ENCODE results near the gene JAG2. TPM values are rescaled to one million over a fixed set of nuclear protein-coding genes. Genes with fewer than 3 reads are reported as not detected.

JAG2 gene
- total and polyA plus RNA-seq, 8 donors: 10.1 to 34.2 (median 14.6) TPM

- ATAC-seq (peak; percentile 20), DNase-seq (peak in 3 of 4 donors; percentile 64 to 91 (median 87))
- TF ChIP-seq CTCF (IDR thresholded peaks at IDR 0.05): no peak
- Histone ChIP-seq H3K4me1 (peaks cover 33 to 58% of the 10 kb centered on the region in 2 donors), H3K9me3 (no peaks in the 10 kb centered on the region), H3K36me3 (no peaks in the 10 kb centered on the region), H3K27me3 (peaks cover 0 to 54% of the 10 kb centered on the region in 2 donors), H3K4me3 (peak overlapping the region; percentile 50 to 62), H3K27ac (peak overlapping the region; percentile 79 to 84)
- intact Hi-C loops (cut with DNase I): loop anchor here in 1 of 2 donors (10.0 kb wide), 1 partner anchor 262 kb away; no protein-coding TSS in a partner anchor
These were observed 75.5 kb downstream of the JAG2 start for GRCh38 chr14:105093038-105093430.

DNA sequence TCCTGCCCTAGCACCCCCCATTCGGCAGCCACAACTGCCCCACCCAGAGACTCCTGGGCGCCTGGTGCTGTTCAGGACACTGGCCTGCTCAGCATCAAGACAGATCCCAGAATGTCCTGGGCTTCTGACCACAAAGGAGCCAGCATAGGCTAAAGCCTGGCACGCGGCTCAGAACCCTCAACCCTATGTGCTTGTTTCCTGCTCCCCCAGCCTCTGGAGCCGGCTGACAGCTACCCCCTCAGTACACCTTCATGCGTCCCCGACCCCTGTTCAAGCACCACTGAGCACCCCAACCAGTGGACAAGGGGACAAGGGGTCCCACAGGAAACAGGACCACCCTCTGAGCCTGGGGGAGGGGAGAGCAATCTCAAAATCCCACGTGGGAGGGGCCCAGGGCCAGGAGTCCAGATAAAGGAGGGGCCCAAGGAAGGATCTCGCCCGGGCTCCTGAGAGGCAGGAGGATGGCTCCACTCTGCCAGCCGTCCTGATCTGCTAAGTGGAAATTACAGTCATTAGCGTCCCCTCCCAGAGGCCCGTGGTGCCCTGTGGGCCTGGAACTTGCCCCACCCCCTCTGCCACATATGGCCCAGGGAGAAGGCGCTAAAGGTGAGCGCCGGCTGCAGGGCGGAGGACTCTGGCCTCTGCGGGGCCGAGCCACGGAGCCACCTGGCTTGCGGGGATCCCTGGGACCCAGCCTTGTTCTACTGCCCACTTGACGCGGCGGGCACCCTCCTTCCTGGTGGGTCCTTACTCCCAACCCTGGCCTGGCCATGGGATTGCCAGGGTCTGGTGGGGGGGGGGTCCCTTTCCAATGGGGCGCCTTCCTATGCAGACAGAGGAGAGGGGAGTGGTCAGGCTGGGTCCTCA, 76.2 kb downstream of the JAG2 start:
- intact Hi-C loops (cut with DNase I): loop anchor here in 1 of 2 donors (10.0 kb wide), 1 partner anchor 262 kb away; no protein-coding TSS in a partner anchor
- H3K36me3 ChIP-seq: no peaks in the 10 kb centered on the region
- peaks cover 36 to 65% of the 10 kb centered on the region in 2 donors for H3K4me1 ChIP-seq

DNA sequence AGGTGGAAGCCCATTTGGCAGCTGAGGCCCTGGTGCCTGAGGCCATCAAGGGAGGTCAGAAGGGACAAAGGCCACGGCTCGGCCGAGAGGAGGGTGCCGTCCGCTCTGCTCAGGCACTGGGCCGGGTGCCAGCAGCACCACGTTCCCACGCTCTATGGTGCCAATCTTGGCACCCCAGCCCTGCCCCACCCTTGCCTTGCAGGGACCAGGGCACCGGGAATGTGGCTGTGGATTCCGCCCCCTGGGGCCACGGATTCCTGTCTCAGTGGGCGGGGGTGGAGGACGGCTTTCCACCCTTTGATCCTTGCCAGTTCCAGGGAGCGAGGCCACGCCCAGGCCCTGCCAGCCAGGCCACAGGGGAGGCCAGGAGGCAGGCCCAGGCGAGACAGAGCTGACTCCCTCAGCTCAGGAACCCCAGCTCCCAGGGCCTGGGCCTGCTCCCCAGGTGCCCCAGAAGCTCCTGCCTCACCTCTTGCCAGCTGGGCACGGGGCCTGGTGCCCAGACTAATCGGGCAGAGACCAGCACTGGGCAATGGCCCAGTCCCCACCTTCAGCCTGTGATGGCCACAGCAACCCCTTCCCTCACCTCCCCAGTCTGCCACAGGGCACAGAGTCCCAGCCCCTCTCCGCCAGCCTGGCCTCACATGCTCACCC, 76.9 kb downstream of the JAG2 start:
- H3K36me3 ChIP-seq: no peaks in the 10 kb centered on the region
- no peaks in the 10 kb centered on the region for H3K9me3 ChIP-seq
- peak overlapping the region in 1 of 2 donors; percentile 50 for H3K4me3 ChIP-seq
- intact Hi-C loops (cut with DNase I): loop anchor here in 1 of 2 donors (10.0 kb wide), 1 partner anchor 263 kb away; no protein-coding TSS in a partner anchor
- no peak for TF ChIP-seq CTCF (IDR thresholded peaks at IDR 0.05)
- H3K27ac ChIP-seq: peak overlapping the region; percentile 79 to 84
- ATAC-seq (peak; percentile 48), DNase-seq (peak in 3 of 4 donors; percentile 54 to 93 (median 85))
- peaks cover 37 to 72% of the 10 kb centered on the region in 2 donors for H3K4me1 ChIP-seq
- H3K27me3 ChIP-seq: peaks cover 0 to 68% of the 10 kb centered on the region in 2 donors

More for the DNA sequence above, 76.2 kb downstream of the JAG2 start:
- TF ChIP-seq CTCF (IDR thresholded peaks at IDR 0.05): no peak
- Histone ChIP-seq H3K27ac (peak overlapping the region; percentile 79 to 84), H3K27me3 (peaks cover 0 to 60% of the 10 kb centered on the region in 2 donors), H3K4me3 (peak overlapping the region; percentile 50 to 62), H3K9me3 (no peaks in the 10 kb centered on the region)
- ATAC-seq: peak; percentile 2
- DNase-seq: peak in 2 of 4 donors; percentile 41 to 81

GRCh38 chr14:105091054-105091516, 77.5 kb downstream of the JAG2 start:
- peaks cover 0 to 71% of the 10 kb centered on the region in 2 donors for H3K27me3 ChIP-seq
- no peaks in the 10 kb centered on the region for H3K36me3 ChIP-seq
- no peak for TF ChIP-seq CTCF (IDR thresholded peaks at IDR 0.05)
- DNase-seq (peak in 1 of 4 donors; percentile 77), ATAC-seq (no peak)
- peak overlapping the region; percentile 79 to 84 for H3K27ac ChIP-seq
- no peaks in the 10 kb centered on the region for H3K9me3 ChIP-seq
- intact Hi-C loops (cut with DNase I): loop anchor here in 1 of 2 donors (10.0 kb wide), 1 partner anchor 264 kb away; no protein-coding TSS in a partner anchor
- peaks cover 41 to 78% of the 10 kb centered on the region in 2 donors for H3K4me1 ChIP-seq
- H3K4me3 ChIP-seq: no peak overlapping the region

Small RNAs within 50 kb of the gene (microRNA-seq; reads per million reads assigned to microRNA genes)
- gene MIR6765: 0.17 to 1.1 reads per million in 2 donors

Other genes starting within 250 kb of the JAG2 start
- under 1 TPM; 0.76 to 0.93 TPM for gene PLD4, start 243.9 kb downstream of the JAG2 start, total RNA-seq
- 1 to 10 TPM; 4.6 to 8.0 (median 4.9) TPM for gene PLD4, start 243.9 kb downstream of the JAG2 start, polyA plus RNA-seq (ENCODE audit: insufficient read length in 6 of 6)
- gene AHNAK2, start 190.4 kb downstream of the JAG2 start, total RNA-seq: 10 to 100 TPM; 22.1 to 22.3 TPM
- gene AHNAK2, start 190.4 kb downstream of the JAG2 start, polyA plus RNA-seq (ENCODE audit: insufficient read length in 6 of 6): 1 to 10 TPM; 1.4 to 2.9 (median 1.9) TPM
- gene CLBA1, start 183.0 kb downstream of the JAG2 start, total RNA-seq: 1 to 10 TPM; 7.1 to 8.5 TPM
- gene CLBA1, start 183.0 kb downstream of the JAG2 start, polyA plus RNA-seq (ENCODE audit: insufficient read length in 6 of 6): 10 to 100 TPM; 11.5 to 17.2 (median 14.4) TPM
- 1 to 10 TPM; 9.4 to 9.6 TPM for gene CDCA4, start 147.7 kb downstream of the JAG2 start, total RNA-seq
- 10 to 100 TPM; 18.8 to 30.6 (median 21.6) TPM for gene CDCA4, start 147.7 kb downstream of the JAG2 start, polyA plus RNA-seq (ENCODE audit: insufficient read length in 6 of 6)
- 10 to 100 TPM in 1 of 2 donors, 1 to 10 TPM in 1; 1.9 to 10.4 TPM for gene GPR132, start 103.3 kb downstream of the JAG2 start, total RNA-seq
- gene GPR132, start 103.3 kb downstream of the JAG2 start, polyA plus RNA-seq (ENCODE audit: insufficient read length in 6 of 6): 1 to 10 TPM in 3 of 6 donors, under 1 TPM in 3; 0.61 to 1.8 (median 1.1) TPM
- gene NUDT14, start 12.5 kb upstream of the JAG2 start, total RNA-seq: 10 to 100 TPM; 52.5 to 77.5 TPM
- 10 to 100 TPM; 22.4 to 45.5 (median 29.9) TPM for gene NUDT14, start 12.5 kb upstream of the JAG2 start, polyA plus RNA-seq (ENCODE audit: insufficient read length in 6 of 6)
- gene BTBD6, start 79.8 kb upstream of the JAG2 start, total RNA-seq: 10 to 100 TPM; 45.4 to 52.6 TPM
- 10 to 100 TPM; 32.7 to 43.6 (median 39.1) TPM for gene BTBD6, start 79.8 kb upstream of the JAG2 start, polyA plus RNA-seq (ENCODE audit: insufficient read length in 6 of 6)
- 10 to 100 TPM; 32.7 to 33.6 TPM for gene BRF1, start 132.2 kb upstream of the JAG2 start, total RNA-seq
- 10 to 100 TPM; 33.4 to 45.1 (median 35.2) TPM for gene BRF1, start 132.2 kb upstream of the JAG2 start, polyA plus RNA-seq (ENCODE audit: insufficient read length in 6 of 6)
- 10 to 100 TPM; 69.7 to 77.2 TPM for gene PACS2, start 146.0 kb upstream of the JAG2 start, total RNA-seq
- 10 to 100 TPM; 64.6 to 99.3 (median 75.4) TPM for gene PACS2, start 146.0 kb upstream of the JAG2 start, polyA plus RNA-seq (ENCODE audit: insufficient read length in 6 of 6)
- 1 to 10 TPM; 1.7 to 3.0 TPM for gene TEX22, start 229.8 kb upstream of the JAG2 start, total RNA-seq
- 1 to 10 TPM in 5 of 6 donors, under 1 TPM in 1; 0.96 to 2.7 (median 1.3) TPM for gene TEX22, start 229.8 kb upstream of the JAG2 start, polyA plus RNA-seq (ENCODE audit: insufficient read length in 6 of 6)